Activated B cell treated with CpG ODN at 0.5 μM for 24 hours (primary cell): Measurements from ENCODE around the gene HSPB7. TPM values are rescaled to one million over a fixed set of nuclear protein-coding genes. Genes with fewer than 3 reads are reported as not detected.

ENCODE experiments used
- ATAC-seq: fragments of 200-7000 bp; cut with Tn5 transposase; one replicate; pipeline ENCODE4 v1.10.0; 2021; ENCODE audit warnings: low read depth, mild to moderate bottlenecking, moderate library complexity
- CTCF ChIA-PET: fragments of 350-600 bp; sonication (Branson Sonifier 250); formaldehyde crosslinking; loops from one replicate; lab custom pipeline; 2021; ENCODE audit warnings: antibody characterized with exemption; lab: Charles Lee
- POLR2A ChIA-PET: fragments of 350-600 bp; sonication (Branson Sonifier 250); formaldehyde crosslinking; loops from one replicate; lab custom pipeline; 2021; ENCODE audit warnings: antibody characterized with exemption; lab: Charles Lee
- DNase-seq: peaks from one replicate; pipeline ENCODE4 v3.0.0; 2022
- H3K27ac Mint-ChIP-seq: one replicate; pipeline ENCODE4 v1.8.0; 2020; ENCODE audit warnings: mixed read lengths
- H3K27me3 Mint-ChIP-seq: one replicate; pipeline ENCODE4 v1.8.0; 2021; ENCODE audit warnings: mixed read lengths
- H3K36me3 Mint-ChIP-seq: one replicate; pipeline ENCODE4 v1.8.0; 2021; ENCODE audit warnings: low read depth, mixed read lengths
- H3K4me1 Mint-ChIP-seq: one replicate; pipeline ENCODE4 v1.8.0; 2021; ENCODE audit warnings: mixed read lengths
- H3K4me3 Mint-ChIP-seq: one replicate; pipeline ENCODE4 v1.8.0; 2020; ENCODE audit warnings: mild to moderate bottlenecking, mixed read lengths
- H3K9me3 Mint-ChIP-seq: one replicate; pipeline ENCODE4 v1.8.0; 2020; ENCODE audit warnings: mixed read lengths
- CTCF ChIP-seq: fragments of 200-600 bp; IDR thresholded peaks from one replicate; pipeline ENCODE4 v1.8.0; 2022; ENCODE audit warnings: antibody characterized with exemption, mild to moderate bottlenecking
- intact Hi-C: fragments of 100-400 bp; cut with micrococcal nuclease; formaldehyde crosslinking; loops from one replicate; pipeline ENCODE4 v1.15.1; 2024
- total RNA-seq: library from RNA; stranded (reverse); gene quantifications from 2 replicates; pipeline ENCODE4 v1.2.3, GENCODE V29; 2022

HSPB7 gene
- total RNA-seq, 1 donor from 2014 or later: not detected

- ATAC-seq (no peak), DNase-seq (no peak)
- no peaks in the 10 kb centered on the region for H3K9me3 Mint-ChIP-seq
- ChIA-PET POLR2A (interaction anchor here (0.9 kb wide), 1 partner anchor 9 kb away, joined by 3 read pairs; no protein-coding TSS in a partner anchor), CTCF (interaction anchor here (0.9 kb wide), 1 partner anchor 9 kb away, joined by 3 read pairs; no protein-coding TSS in a partner anchor)
- H3K4me1 Mint-ChIP-seq: peaks cover 3% of the 10 kb centered on the region
- H3K27ac Mint-ChIP-seq: no peak overlapping the region
- H3K4me3 Mint-ChIP-seq: no peak overlapping the region
- peaks cover 20% of the 10 kb centered on the region for H3K27me3 Mint-ChIP-seq
- TF ChIP-seq CTCF: no peak
- intact Hi-C loops: loop anchor here (1.0 to 10.0 kb wide), 2 partner anchors 9 to 96 kb away; no protein-coding TSS in a partner anchor
- H3K36me3 Mint-ChIP-seq: no peaks in the 10 kb centered on the region
Measured at GRCh38 chr1:16050328-16050727, 32.5 kb upstream of the HSPB7 start.

- no peak overlapping the region for H3K27ac Mint-ChIP-seq
Measured at GRCh38 chr1:16048573-16049189, 30.8 kb upstream of the HSPB7 start.

GRCh38 chr1:16047791-16048475 lies 30.1 kb upstream of the HSPB7 start:
- TF ChIP-seq CTCF: no peak
- H3K36me3 Mint-ChIP-seq: no peaks in the 10 kb centered on the region
- no peak overlapping the region for H3K27ac Mint-ChIP-seq
- DNase-seq: no peak
- ChIA-PET POLR2A (interaction anchor here (0.7 kb wide), 1 partner anchor 25 kb away, joined by 3 read pairs; no protein-coding TSS in a partner anchor), CTCF (no interaction called here)
- intact Hi-C loops: no loop called here
- H3K9me3 Mint-ChIP-seq: no peaks in the 10 kb centered on the region
- peaks cover 20% of the 10 kb centered on the region for H3K27me3 Mint-ChIP-seq
- no peak overlapping the region for H3K4me3 Mint-ChIP-seq
- H3K4me1 Mint-ChIP-seq: peaks cover 3% of the 10 kb centered on the region
- no peak for ATAC-seq

More at GRCh38 chr1:16048573-16049189, 30.8 kb upstream of the HSPB7 start:
- ATAC-seq (peak; percentile 89), DNase-seq (peak; percentile 41)
- H3K36me3 Mint-ChIP-seq: no peaks in the 10 kb centered on the region
- intact Hi-C loops: no loop called here
- H3K4me3 Mint-ChIP-seq: peak overlapping the region; percentile 53
- peaks cover 3% of the 10 kb centered on the region for H3K4me1 Mint-ChIP-seq
- CTCF ChIA-PET: no interaction called here
- TF ChIP-seq CTCF: no peak
- POLR2A ChIA-PET: interaction anchor here (0.7 kb wide), 1 partner anchor 26 kb away, joined by 3 read pairs; no protein-coding TSS in a partner anchor
- peaks cover 20% of the 10 kb centered on the region for H3K27me3 Mint-ChIP-seq
- H3K9me3 Mint-ChIP-seq: no peaks in the 10 kb centered on the region

- Mint-ChIP-seq H3K4me3 (no peak overlapping the region), H3K27ac (no peak overlapping the region), H3K36me3 (no peaks in the 10 kb centered on the region), H3K4me1 (peaks cover 3% of the 10 kb centered on the region), H3K9me3 (no peaks in the 10 kb centered on the region), H3K27me3 (peaks cover 20% of the 10 kb centered on the region)
- CTCF ChIA-PET: no interaction called here
- intact Hi-C loops: no loop called here
- no peak for TF ChIP-seq CTCF
- DNase-seq: no peak
- POLR2A ChIA-PET: no interaction called here
- ATAC-seq: no peak
Measured at GRCh38 chr1:16046842-16047241, 29.0 kb upstream of the HSPB7 start.

GRCh38 chr1:16043950-16044349 lies 26.1 kb upstream of the HSPB7 start:
- Mint-ChIP-seq H3K27ac (no peak overlapping the region), H3K9me3 (no peaks in the 10 kb centered on the region), H3K36me3 (no peaks in the 10 kb centered on the region), H3K27me3 (peaks cover 10% of the 10 kb centered on the region), H3K4me1 (peaks cover 3% of the 10 kb centered on the region), H3K4me3 (no peak overlapping the region)
- intact Hi-C loops: loop anchor here (1.0 kb wide), 1 partner anchor 23 kb away; no protein-coding TSS in a partner anchor
- ChIA-PET CTCF (no interaction called here), POLR2A (no interaction called here)
- ATAC-seq: no peak
- no peak for TF ChIP-seq CTCF
- no peak for DNase-seq
